GM23338 (cell line): ENCODE results near the gene CAPN9.

Experiments
- CREB1 ChIP-seq: fragments of 250-450 bp; sonication (Bioruptor Pico); IDR thresholded peaks from 2 replicates; pipeline ENCODE4 v1.5.0; 2020; ENCODE audit warnings: low read depth, mild to moderate bottlenecking, moderate library complexity
- CTCF ChIP-seq, 2 experiments: fragments of 200-600 bp in 1 of 2; sonication (generic) in 1 of 2; conservative IDR thresholded peaks; 2 replicates each; pipeline versions ENCODE4 v1.5.1 to v1.6.1; 2016 to 2017; ENCODE audit warnings: antibody characterized with exemption in 2 of 2, low read depth in 2 of 2, mild to moderate bottlenecking in 2 of 2, moderate library complexity in 1 of 2
- ETS1 ChIP-seq: IDR thresholded peaks from 2 replicates; pipeline ENCODE4 v1.6.1; 2016; ENCODE audit warnings: antibody characterized with exemption
- EZH2 ChIP-seq: fragments of 200-600 bp; sonication (generic); IDR thresholded peaks from one replicate; pipeline ENCODE4 v1.8.0; 2017; ENCODE audit warnings: antibody characterized with exemption, mild to moderate bottlenecking, low read depth; ENCODE audit not compliant: unreplicated experiment
- EZH2phosphoT487 ChIP-seq: fragments of 200-600 bp; sonication (generic); IDR thresholded peaks from one replicate; pipeline ENCODE4 v1.8.1; 2018; ENCODE audit warnings: antibody characterized with exemption; ENCODE audit not compliant: unreplicated experiment
- NANOG ChIP-seq: IDR thresholded peaks from 2 replicates; pipeline ENCODE4 v1.6.1; 2016; ENCODE audit warnings: antibody characterized with exemption, borderline replicate concordance
- POLR2AphosphoS5 ChIP-seq: IDR thresholded peaks from 2 replicates; pipeline ENCODE4 v1.6.1; 2016; ENCODE audit warnings: antibody characterized with exemption, low read depth
- TF ChIP-seq, protein P1 (sequence below): IDR thresholded peaks from one replicate; pipeline ENCODE4 v1.6.1; 2018; ENCODE audit warnings: antibody characterized with exemption; ENCODE audit not compliant: unreplicated experiment
- TF ChIP-seq, protein P2 (sequence below): fragments of 250-450 bp; sonication (Bioruptor Pico); IDR thresholded peaks from 2 replicates; pipeline ENCODE4 v1.5.0; 2020; ENCODE audit warnings: mild to moderate bottlenecking, moderate library complexity

DNA sequence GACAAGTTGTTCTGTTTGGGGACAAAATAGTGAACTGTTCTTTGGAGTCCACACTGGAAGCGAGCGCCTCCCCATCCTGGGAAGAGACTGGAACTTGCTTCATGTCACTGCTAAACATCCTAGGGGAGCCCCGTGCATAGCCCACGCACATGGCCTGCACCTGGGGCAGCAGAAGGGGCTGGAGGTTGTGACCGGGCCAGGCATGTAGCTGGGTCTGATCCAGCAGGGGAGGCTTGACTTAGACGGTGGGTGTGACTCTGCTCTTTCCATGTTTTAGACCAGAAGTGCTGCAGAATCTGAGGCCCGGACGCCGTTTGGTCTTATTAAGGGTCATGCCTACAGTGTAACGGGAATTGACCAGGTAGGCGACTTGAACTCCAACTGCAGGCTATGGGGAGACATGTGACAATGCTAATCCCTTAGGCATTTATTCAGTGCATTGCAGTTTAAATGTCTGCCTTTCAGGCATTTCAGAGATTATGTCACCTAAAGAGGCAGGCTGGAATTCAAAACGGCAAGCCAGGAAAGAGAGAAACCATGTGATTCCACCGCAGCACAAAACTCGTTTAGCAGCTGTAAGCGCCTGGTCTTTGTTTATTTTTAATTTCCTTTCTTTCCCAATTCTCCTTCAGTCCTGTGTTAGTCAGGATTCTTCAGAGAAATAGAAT is 21.8 kb downstream of the CAPN9 start:
- TF ChIP-seq CTCF (conservative IDR thresholded peaks at IDR 0.05; ENCODE audit: low read depth in 2 of 2) = no peak
- no peak for TF ChIP-seq EZH2
- TF ChIP-seq, protein P1, sequence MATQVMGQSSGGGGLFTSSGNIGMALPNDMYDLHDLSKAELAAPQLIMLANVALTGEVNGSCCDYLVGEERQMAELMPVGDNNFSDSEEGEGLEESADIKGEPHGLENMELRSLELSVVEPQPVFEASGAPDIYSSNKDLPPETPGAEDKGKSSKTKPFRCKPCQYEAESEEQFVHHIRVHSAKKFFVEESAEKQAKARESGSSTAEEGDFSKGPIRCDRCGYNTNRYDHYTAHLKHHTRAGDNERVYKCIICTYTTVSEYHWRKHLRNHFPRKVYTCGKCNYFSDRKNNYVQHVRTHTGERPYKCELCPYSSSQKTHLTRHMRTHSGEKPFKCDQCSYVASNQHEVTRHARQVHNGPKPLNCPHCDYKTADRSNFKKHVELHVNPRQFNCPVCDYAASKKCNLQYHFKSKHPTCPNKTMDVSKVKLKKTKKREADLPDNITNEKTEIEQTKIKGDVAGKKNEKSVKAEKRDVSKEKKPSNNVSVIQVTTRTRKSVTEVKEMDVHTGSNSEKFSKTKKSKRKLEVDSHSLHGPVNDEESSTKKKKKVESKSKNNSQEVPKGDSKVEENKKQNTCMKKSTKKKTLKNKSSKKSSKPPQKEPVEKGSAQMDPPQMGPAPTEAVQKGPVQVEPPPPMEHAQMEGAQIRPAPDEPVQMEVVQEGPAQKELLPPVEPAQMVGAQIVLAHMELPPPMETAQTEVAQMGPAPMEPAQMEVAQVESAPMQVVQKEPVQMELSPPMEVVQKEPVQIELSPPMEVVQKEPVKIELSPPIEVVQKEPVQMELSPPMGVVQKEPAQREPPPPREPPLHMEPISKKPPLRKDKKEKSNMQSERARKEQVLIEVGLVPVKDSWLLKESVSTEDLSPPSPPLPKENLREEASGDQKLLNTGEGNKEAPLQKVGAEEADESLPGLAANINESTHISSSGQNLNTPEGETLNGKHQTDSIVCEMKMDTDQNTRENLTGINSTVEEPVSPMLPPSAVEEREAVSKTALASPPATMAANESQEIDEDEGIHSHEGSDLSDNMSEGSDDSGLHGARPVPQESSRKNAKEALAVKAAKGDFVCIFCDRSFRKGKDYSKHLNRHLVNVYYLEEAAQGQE = no peak
- TF ChIP-seq, protein P2, sequence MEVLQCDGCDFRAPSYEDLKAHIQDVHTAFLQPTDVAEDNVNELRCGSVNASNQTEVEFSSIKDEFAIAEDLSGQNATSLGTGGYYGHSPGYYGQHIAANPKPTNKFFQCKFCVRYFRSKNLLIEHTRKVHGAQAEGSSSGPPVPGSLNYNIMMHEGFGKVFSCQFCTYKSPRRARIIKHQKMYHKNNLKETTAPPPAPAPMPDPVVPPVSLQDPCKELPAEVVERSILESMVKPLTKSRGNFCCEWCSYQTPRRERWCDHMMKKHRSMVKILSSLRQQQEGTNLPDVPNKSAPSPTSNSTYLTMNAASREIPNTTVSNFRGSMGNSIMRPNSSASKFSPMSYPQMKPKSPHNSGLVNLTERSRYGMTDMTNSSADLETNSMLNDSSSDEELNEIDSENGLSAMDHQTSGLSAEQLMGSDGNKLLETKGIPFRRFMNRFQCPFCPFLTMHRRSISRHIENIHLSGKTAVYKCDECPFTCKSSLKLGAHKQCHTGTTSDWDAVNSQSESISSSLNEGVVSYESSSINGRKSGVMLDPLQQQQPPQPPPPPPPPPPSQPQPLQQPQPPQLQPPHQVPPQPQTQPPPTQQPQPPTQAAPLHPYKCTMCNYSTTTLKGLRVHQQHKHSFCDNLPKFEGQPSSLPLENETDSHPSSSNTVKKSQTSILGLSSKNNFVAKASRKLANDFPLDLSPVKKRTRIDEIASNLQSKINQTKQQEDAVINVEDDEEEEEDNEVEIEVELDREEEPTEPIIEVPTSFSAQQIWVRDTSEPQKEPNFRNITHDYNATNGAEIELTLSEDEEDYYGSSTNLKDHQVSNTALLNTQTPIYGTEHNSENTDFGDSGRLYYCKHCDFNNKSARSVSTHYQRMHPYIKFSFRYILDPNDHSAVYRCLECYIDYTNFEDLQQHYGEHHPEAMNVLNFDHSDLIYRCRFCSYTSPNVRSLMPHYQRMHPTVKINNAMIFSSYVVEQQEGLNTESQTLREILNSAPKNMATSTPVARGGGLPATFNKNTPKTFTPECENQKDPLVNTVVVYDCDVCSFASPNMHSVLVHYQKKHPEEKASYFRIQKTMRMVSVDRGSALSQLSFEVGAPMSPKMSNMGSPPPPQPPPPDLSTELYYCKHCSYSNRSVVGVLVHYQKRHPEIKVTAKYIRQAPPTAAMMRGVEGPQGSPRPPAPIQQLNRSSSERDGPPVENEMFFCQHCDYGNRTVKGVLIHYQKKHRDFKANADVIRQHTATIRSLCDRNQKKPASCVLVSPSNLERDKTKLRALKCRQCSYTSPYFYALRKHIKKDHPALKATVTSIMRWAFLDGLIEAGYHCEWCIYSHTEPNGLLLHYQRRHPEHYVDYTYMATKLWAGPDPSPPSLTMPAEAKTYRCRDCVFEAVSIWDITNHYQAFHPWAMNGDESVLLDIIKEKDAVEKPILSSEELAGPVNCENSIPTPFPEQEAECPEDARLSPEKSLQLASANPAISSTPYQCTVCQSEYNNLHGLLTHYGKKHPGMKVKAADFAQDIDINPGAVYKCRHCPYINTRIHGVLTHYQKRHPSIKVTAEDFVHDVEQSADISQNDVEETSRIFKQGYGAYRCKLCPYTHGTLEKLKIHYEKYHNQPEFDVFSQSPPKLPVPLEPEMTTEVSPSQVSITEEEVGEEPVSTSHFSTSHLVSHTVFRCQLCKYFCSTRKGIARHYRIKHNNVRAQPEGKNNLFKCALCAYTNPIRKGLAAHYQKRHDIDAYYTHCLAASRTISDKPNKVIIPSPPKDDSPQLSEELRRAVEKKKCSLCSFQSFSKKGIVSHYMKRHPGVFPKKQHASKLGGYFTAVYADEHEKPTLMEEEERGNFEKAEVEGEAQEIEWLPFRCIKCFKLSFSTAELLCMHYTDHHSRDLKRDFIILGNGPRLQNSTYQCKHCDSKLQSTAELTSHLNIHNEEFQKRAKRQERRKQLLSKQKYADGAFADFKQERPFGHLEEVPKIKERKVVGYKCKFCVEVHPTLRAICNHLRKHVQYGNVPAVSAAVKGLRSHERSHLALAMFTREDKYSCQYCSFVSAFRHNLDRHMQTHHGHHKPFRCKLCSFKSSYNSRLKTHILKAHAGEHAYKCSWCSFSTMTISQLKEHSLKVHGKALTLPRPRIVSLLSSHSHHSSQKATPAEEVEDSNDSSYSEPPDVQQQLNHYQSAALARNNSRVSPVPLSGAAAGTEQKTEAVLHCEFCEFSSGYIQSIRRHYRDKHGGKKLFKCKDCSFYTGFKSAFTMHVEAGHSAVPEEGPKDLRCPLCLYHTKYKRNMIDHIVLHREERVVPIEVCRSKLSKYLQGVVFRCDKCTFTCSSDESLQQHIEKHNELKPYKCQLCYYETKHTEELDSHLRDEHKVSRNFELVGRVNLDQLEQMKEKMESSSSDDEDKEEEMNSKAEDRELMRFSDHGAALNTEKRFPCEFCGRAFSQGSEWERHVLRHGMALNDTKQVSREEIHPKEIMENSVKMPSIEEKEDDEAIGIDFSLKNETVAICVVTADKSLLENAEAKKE = no peak
- no peak for TF ChIP-seq ETS1
- TF ChIP-seq EZH2phosphoT487 = no peak
- no peak for TF ChIP-seq POLR2AphosphoS5
- no peak for TF ChIP-seq CREB1 (CRISPR knock-in tag)
- TF ChIP-seq NANOG = no peak
